ENCODE data around the gene CHM.
"Not testable (repeated sequence)": the region's sequence is repeated elsewhere in the genome, so short reads cannot be mapped to it uniquely, and the experiment has no call there.

The CHM gene

GRCh38 chrX:85928606-85929005 is 118.8 kb downstream of the CHM start:
- in situ Hi-C loops (cut with HindIII; ENCODE audit: low pct_ligation_motif_present, low pct_unique_long_range_greater_than_20kb, low sequenced_read_pairs): no loop called here
- DNase-seq: no peak

- DNase-seq: no peak
- in situ Hi-C loops (cut with HindIII; ENCODE audit: low pct_ligation_motif_present, low pct_unique_long_range_greater_than_20kb, low sequenced_read_pairs): no loop called here
These were observed 119.6 kb downstream of the CHM start for GRCh38 chrX:85927740-85928139.

GRCh38 chrX:85922821-85923220 is 124.5 kb downstream of the CHM start:
- DNase-seq: no peak
- in situ Hi-C loops (cut with HindIII; ENCODE audit: low pct_ligation_motif_present, low pct_unique_long_range_greater_than_20kb, low sequenced_read_pairs): no loop called here

- DNase-seq; in situ Hi-C loops (cut with HindIII; ENCODE audit: low pct_ligation_motif_present, low pct_unique_long_range_greater_than_20kb, low sequenced_read_pairs): not testable (repeated sequence)
These were observed 130.6 kb downstream of the CHM start for GRCh38 chrX:85916656-85917280.

- in situ Hi-C loops (cut with HindIII; ENCODE audit: low pct_ligation_motif_present, low pct_unique_long_range_greater_than_20kb, low sequenced_read_pairs): no loop called here
- no peak for DNase-seq
These were observed 132.9 kb downstream of the CHM start for GRCh38 chrX:85914431-85914830.

- no peak for DNase-seq
- in situ Hi-C loops (cut with HindIII; ENCODE audit: low pct_ligation_motif_present, low pct_unique_long_range_greater_than_20kb, low sequenced_read_pairs): no loop called here
These were observed 140.0 kb downstream of the CHM start for GRCh38 chrX:85907316-85907715.

- in situ Hi-C loops (cut with HindIII; ENCODE audit: low pct_ligation_motif_present, low pct_unique_long_range_greater_than_20kb, low sequenced_read_pairs): no loop called here
- no peak for DNase-seq
These were observed 141.0 kb downstream of the CHM start for GRCh38 chrX:85906399-85906798.

- no peak for DNase-seq
- in situ Hi-C loops (cut with HindIII; ENCODE audit: low pct_ligation_motif_present, low pct_unique_long_range_greater_than_20kb, low sequenced_read_pairs): no loop called here
These were observed 141.5 kb downstream of the CHM start for GRCh38 chrX:85905851-85906250.

- DNase-seq: no peak
- in situ Hi-C loops (cut with HindIII; ENCODE audit: low pct_ligation_motif_present, low pct_unique_long_range_greater_than_20kb, low sequenced_read_pairs): no loop called here
These were observed 143.5 kb downstream of the CHM start for GRCh38 chrX:85903692-85904471.

- DNase-seq: no peak
- in situ Hi-C loops (cut with HindIII; ENCODE audit: low pct_ligation_motif_present, low pct_unique_long_range_greater_than_20kb, low sequenced_read_pairs): no loop called here
These were observed 149.8 kb downstream of the CHM start for GRCh38 chrX:85897362-85898126.

GRCh38 chrX:85882601-85883000 is 164.8 kb downstream of the CHM start:
- in situ Hi-C loops (cut with HindIII; ENCODE audit: low pct_ligation_motif_present, low pct_unique_long_range_greater_than_20kb, low sequenced_read_pairs): no loop called here
- DNase-seq: no peak

- no peak for DNase-seq
- in situ Hi-C loops (cut with HindIII; ENCODE audit: low pct_ligation_motif_present, low pct_unique_long_range_greater_than_20kb, low sequenced_read_pairs): no loop called here
These were observed 176.8 kb downstream of the CHM start for GRCh38 chrX:85870585-85870984.

- in situ Hi-C loops (cut with HindIII; ENCODE audit: low pct_ligation_motif_present, low pct_unique_long_range_greater_than_20kb, low sequenced_read_pairs): no loop called here
- DNase-seq: no peak
These were observed 182.0 kb downstream of the CHM start for GRCh38 chrX:85865324-85865723.

- in situ Hi-C loops (cut with HindIII; ENCODE audit: low pct_ligation_motif_present, low pct_unique_long_range_greater_than_20kb, low sequenced_read_pairs): no loop called here
- no peak for DNase-seq
These were observed 187.9 kb downstream of the CHM start for GRCh38 chrX:85859426-85859825.

- DNase-seq: no peak
- in situ Hi-C loops (cut with HindIII; ENCODE audit: low pct_ligation_motif_present, low pct_unique_long_range_greater_than_20kb, low sequenced_read_pairs): no loop called here
These were observed 195.9 kb downstream of the CHM start for GRCh38 chrX:85851418-85851817.

GRCh38 chrX:85836868-85837267 is 210.5 kb downstream of the CHM start:
- in situ Hi-C loops (cut with HindIII; ENCODE audit: low pct_ligation_motif_present, low pct_unique_long_range_greater_than_20kb, low sequenced_read_pairs): no loop called here
- peak; percentile 6 for DNase-seq

GRCh38 chrX:85828771-85829170 is 218.6 kb downstream of the CHM start:
- in situ Hi-C loops (cut with HindIII; ENCODE audit: low pct_ligation_motif_present, low pct_unique_long_range_greater_than_20kb, low sequenced_read_pairs): no loop called here

GRCh38 chrX:85815203-85815751 is 232.1 kb downstream of the CHM start:
- in situ Hi-C loops (cut with HindIII; ENCODE audit: low pct_ligation_motif_present, low pct_unique_long_range_greater_than_20kb, low sequenced_read_pairs): no loop called here
- no peak for DNase-seq

More at GRCh38 chrX:85828771-85829170, 218.6 kb downstream of the CHM start:
- no peak for DNase-seq

All from ACHN (cell line).